GM18498 (cell line): ENCODE data around the gene SV2B.

ENCODE experiments used
- ATAC-seq: cut with Tn5 transposase; IDR thresholded peaks from one replicate; pipeline ENCODE4 v1.9.1; 2021; ENCODE audit warnings: mild to moderate bottlenecking, moderate library complexity; ENCODE audit not compliant: unreplicated experiment

Gene SV2B

DNA sequence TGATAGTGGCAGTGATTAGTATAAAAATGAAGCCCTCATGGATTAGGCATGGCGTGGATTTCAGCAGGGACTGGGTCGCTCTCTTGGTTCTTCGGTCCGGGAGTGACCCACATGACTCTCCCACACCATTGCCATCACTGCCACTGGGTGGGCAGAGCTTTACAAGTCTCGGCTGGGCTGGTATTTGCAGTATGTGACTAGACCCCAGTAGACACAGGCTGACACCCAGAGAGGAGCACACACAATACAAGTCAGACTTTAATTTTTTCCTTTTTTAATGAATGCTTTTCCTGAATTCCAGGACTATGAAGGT is 1.5 kb downstream of the SV2B start:
- no peak for ATAC-seq

GRCh38 chr15:91102546-91103330 is 2.7 kb downstream of the SV2B start:
- ATAC-seq: no peak

- ATAC-seq: no peak
Measured at GRCh38 chr15:91104111-91104510, 4.1 kb downstream of the SV2B start.

- ATAC-seq: no peak
Measured at GRCh38 chr15:91108421-91108820, 8.4 kb downstream of the SV2B start.

GRCh38 chr15:91109885-91110284 is 9.8 kb downstream of the SV2B start:
- ATAC-seq: no peak

DNA sequence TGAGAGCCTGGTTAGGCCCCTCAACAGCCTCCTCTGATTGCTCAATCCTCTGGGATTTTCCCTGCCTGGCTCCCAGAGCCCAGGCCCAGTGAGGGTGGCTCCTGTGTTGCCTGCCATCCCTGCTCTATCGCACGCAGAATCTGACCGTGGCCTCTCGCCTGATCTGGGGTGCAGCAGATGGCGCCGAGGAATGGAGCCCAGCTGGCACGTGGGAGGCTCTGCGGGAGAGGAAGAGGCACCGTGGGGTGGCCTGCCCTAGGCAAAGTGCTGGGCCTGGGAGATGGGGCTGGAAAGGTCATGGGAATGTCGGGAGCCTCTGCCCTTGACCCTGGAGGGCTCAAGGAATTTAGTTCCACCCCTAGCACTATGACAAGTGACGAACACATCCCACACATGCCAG is 10.3 kb downstream of the SV2B start:
- no peak for ATAC-seq

DNA sequence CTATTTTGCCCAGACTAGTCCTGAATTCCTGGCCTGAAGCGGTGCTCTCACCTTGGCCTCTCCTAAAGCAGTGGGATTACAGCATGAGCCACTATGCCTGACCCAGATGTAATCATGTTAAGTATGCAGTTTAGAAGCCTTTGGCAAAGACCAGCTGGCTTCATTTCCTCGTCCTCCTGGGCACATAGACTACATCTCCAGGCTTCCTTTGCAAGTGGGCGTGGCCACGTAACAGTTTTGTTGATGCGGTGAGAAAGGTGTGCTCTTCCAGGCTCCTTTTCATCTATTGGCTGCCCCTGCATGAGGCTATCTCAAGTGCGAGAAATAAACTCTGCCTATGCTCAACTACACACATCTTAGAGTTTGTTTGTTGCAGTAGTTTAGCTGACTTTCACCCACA is 13.0 kb downstream of the SV2B start:
- ATAC-seq: no peak

- no peak for ATAC-seq
Measured at GRCh38 chr15:91114301-91114700, 14.2 kb downstream of the SV2B start.

DNA sequence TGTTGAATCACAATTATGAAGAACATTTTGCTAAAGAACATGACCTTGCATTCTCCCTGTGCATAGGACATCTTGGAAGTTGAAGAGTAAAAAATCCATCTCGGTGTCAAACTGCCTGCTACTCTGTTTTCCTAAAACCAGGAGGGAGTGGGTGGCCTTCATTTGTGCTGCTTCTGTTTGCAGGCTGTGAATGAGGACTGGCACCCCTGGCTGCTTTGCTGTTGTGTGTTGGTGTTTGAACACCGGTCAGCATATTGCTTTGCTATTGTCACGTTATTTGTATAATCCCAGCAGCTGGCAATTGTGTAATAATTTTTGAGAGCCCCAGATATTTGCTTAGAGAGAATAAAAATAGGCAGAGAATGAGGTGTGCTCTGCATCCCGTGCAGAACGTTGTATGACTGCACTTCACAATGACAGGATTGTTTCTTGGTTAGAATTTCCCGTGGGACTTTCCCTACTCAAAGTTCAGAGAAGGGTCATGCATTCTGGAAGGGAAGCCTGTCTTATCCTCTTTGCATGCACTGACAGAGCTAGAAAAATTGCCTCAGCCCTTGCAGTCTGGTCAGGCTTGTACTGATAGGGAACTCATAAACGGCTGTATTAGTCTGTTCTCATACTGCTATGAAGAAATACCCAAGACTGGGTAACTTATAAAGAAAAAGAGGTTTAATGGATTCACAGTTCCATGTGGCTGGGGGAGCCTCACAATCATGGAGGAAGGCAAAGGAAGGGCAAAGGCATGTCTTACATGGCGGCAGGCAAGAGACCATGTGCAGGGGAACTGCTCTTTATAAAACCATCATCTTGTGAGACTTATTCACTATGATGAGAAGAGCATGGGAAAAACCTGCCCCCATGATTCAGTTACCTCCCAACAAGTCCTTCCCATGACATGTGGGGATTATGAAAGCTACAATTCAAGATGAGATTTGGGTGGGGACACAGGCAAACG is 16.3 kb downstream of the SV2B start:
- ATAC-seq: peak; percentile 93

GRCh38 chr15:91117375-91117774 is 17.3 kb downstream of the SV2B start:
- no peak for ATAC-seq

DNA sequence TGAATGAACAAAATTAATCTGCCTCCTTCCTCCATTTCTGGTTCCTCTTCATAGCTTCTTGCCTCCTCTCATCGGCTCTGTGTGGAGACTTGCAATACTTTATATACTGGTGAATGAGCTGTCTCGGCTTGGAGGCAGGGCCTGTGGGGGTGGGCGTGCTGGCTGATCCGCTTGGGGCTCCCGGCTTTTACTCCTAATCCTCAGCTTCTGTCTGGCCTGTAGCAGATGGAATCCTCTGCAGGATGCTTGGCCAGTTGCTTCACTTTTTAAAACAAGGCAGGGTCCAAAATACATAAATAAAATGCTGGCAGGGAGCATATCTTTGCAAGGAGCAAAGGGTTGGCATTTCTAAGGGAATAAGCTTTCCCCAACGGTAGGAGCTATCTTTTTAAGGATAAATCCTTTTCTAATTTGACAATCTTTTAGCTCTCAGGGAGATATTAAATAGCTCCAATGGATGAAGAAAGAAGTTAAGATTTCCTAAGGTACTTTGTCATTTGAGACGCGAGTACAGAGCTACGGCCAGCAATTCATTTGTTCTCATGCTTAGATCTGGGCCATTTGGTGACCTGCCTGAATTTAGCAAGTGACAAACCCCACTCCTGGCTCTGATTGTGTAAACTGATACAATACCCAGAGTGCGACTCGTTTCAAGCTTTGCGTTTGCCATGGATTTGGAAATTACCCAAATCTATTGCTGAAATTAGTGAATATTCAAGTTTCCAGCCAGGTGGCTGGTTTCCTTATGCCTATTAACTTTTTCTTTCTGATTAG is 18.9 kb downstream of the SV2B start:
- no peak for ATAC-seq

DNA sequence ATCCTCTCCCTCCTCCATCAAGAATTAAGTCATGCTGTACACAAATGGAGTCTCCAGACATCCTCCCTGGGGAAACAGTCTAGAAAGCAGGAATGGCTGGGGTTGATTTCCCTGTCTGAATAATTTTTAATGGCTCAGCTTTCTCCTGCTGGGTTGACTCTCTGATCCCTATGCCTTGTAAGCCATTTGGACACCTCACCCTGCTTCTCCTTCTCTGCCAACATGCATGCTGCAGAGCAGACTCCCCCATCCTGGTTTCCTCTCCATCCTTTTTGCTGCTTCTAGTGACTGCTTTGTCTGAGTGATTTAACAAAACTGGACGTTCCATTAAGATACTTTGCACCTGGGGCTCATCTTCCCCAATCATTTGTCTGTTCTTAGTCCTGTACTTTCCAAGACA is 22.2 kb downstream of the SV2B start:
- no peak for ATAC-seq

- ATAC-seq: no peak
Measured at GRCh38 chr15:91124132-91124531, 24.1 kb downstream of the SV2B start.

GRCh38 chr15:91125162-91125561 is 25.1 kb downstream of the SV2B start:
- ATAC-seq: no peak

DNA sequence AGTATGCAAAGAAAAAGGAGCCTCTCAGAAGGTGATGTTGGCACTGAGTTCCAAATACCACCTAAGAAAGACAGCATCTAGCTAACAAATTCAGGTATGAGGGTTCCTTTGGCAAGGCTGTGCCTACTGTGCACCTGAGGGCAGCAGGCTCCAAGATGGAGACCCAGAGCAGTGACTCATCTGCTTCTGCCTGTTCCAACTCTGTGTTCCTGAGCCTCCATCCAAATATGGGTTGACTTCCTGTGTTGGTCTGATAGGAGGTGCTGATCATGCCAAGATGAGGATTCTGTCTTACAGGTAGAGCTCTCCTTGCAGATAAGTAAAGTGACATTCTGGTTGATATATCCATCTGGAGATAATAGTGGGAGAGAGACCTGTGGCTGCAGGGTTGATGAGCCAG is 26.0 kb downstream of the SV2B start:
- peak; percentile 45 for ATAC-seq

DNA sequence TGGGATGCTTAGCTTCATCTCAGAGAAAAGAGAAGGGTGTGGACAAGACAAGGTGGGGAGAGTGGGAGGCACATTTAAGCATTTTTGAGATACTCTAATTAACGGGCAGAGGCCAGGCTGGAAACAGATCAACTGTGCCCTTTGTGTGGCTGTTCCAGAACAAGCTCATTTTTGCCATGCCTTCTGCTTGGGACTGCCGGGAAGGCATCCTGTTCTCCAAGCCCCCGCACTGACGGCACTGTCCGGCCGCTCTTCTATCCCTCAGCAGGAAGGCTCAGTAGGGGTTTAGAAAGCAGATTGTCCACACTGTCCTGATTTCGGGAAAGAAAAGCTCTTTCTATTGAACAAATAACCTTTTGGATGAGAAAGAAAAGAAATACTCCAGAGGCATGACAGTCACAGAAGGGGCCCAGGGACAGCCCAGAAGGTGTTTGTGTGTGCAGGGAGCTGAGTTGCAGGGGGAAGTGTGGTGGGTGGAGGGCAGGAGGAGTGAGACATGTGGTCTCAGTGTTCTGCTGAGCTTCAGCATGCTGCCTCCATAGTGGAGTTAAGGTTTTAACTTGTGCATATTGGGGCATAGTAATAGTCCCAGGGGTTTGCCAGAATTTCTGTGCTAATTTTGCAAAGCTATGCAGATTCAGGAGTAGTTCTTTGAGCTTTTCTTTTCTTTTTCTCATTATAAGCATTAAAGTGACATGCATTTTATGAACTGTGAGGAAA is 27.3 kb downstream of the SV2B start:
- ATAC-seq: no peak

- no peak for ATAC-seq
Measured at GRCh38 chr15:91128016-91128415, 28.0 kb downstream of the SV2B start.

GRCh38 chr15:91129436-91129835 is 29.4 kb downstream of the SV2B start:
- ATAC-seq: no peak

DNA sequence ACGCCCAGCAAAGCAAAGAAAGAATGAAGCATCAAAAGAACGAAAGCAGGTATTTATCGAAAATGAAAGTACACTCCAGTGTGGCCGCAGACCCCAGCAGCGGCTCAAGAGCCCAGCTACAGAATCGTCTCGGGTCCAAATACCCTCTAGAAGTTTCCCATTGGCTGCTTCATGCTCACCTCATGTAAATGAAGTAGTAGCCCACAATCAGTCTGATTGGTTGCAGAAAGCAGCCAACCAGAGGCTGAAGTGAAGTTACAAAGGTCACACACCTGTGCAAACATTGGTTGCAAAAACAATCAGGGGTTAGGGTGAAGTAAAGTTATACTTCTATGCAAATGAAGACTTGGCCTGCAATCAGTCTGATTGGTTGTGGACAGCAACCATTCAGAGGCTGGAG is 32.0 kb downstream of the SV2B start:
- no peak for ATAC-seq

DNA sequence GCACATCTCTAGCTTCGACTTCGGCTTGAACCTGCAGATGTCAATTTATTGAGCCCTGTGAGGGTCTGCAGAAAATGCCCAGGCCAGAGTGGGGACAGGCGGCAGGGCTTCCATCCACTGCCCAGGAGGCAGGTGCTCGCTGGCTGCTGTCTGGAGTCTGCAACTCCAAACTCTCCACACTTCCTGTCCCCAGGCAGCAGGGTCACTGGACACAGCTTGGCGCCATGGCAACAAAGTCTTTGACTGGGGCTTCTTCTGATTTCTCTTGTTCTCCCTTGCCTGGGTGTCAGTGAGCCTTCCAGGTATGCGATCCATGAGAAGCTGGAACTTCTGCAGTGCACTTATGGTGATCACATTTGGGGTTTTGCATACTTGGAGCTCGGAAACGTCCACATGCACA is 33.5 kb downstream of the SV2B start:
- ATAC-seq: no peak
